Keratinocyte (primary cell): ENCODE measurements around the gene MAOA. TPM values are rescaled to one million over a fixed set of nuclear protein-coding genes. Genes with fewer than 3 reads are reported as not detected.

Experiments used
- DNase-seq: peaks from one replicate; pipeline ENCODE4 v3.0.0-alpha.2; 2011; ENCODE audit warnings: low read depth, missing footprints, low spot score
- FAIRE-seq: peaks from 2 replicates; lab custom pipeline; 2011; peaks lifted over from hg19 to GRCh38; lab: Jason Lieb, UNC
- H2AFZ ChIP-seq: 2 replicates; pipeline ENCODE4 v1.6.0; 2012; ENCODE audit warnings: low read length, control low read depth, inconsistent platforms; ENCODE audit not compliant: control insufficient read depth
- H3K27ac ChIP-seq: 2 replicates; pipeline ENCODE4 v1.5.1; 2011; ENCODE audit warnings: low read length; ENCODE audit not compliant: control insufficient read depth, insufficient read depth
- H3K27me3 ChIP-seq: 3 replicates; pipeline ENCODE4 v1.6.0; 2011; ENCODE audit warnings: low read length; ENCODE audit not compliant: control insufficient read depth, insufficient read depth; ENCODE audit errors: extremely low read depth
- H3K36me3 ChIP-seq, 2 experiments: 2 replicates in 1 of 2; 3 replicates in 1 of 2; pipeline ENCODE4 v1.5.1; 2011; ENCODE audit warnings: low read length in 2 of 2, mild to moderate bottlenecking in 1 of 2; ENCODE audit not compliant: control insufficient read depth in 2 of 2, insufficient read depth in 2 of 2; ENCODE audit errors: extremely low read depth in 1 of 2
- H3K4me1 ChIP-seq: 3 replicates; pipeline ENCODE4 v1.5.1; 2011; ENCODE audit warnings: low read length; ENCODE audit not compliant: control insufficient read depth, insufficient read depth; ENCODE audit errors: extremely low read depth
- H3K4me2 ChIP-seq: 3 replicates; pipeline ENCODE4 v1.6.0; 2011; ENCODE audit warnings: low read depth, low read length; ENCODE audit not compliant: control insufficient read depth, insufficient read depth; ENCODE audit errors: extremely low read depth
- H3K4me3 ChIP-seq, 3 experiments: fragments of 200-600 bp in 1 of 3; sonication (generic) in 1 of 3; 2 replicates in 2 of 3; 3 replicates in 1 of 3; pipeline ENCODE4 v1.5.1; 2011 to 2016; ENCODE audit warnings: low read length in 3 of 3, mild to moderate bottlenecking in 3 of 3, control low read depth in 2 of 3, inconsistent platforms in 1 of 3, low read depth in 1 of 3, mixed read lengths in 1 of 3, mixed run types in 1 of 3, moderate library complexity in 1 of 3; ENCODE audit not compliant: control insufficient read depth in 2 of 3, insufficient read depth in 2 of 3; ENCODE audit errors: extremely low read depth in 1 of 3
- H3K79me2 ChIP-seq: 2 replicates; pipeline ENCODE4 v1.6.0; 2012; ENCODE audit warnings: low read length; ENCODE audit not compliant: control insufficient read depth, insufficient read depth
- H3K9ac ChIP-seq: 3 replicates; pipeline ENCODE4 v1.6.0; 2011; ENCODE audit warnings: low read length; ENCODE audit not compliant: control insufficient read depth, insufficient read depth; ENCODE audit errors: extremely low read depth
- H3K9me1 ChIP-seq: 3 replicates; pipeline ENCODE4 v1.6.0; 2011; ENCODE audit warnings: low read length; ENCODE audit not compliant: control insufficient read depth, insufficient read depth; ENCODE audit errors: extremely low read depth
- H3K9me3 ChIP-seq: 2 replicates; pipeline ENCODE4 v1.5.1; 2012; ENCODE audit warnings: low read depth, low read length; ENCODE audit not compliant: control insufficient read depth
- H4K20me1 ChIP-seq: 3 replicates; pipeline ENCODE4 v1.6.0; 2011; ENCODE audit warnings: low read length; ENCODE audit not compliant: control insufficient read depth, insufficient read depth; ENCODE audit errors: extremely low read depth
- CTCF ChIP-seq, 3 experiments: IDR thresholded peaks in 1 of 3; conservative IDR thresholded peaks in 1 of 3; optimal IDR thresholded peaks in 1 of 3; 2 replicates in 2 of 3; 3 replicates in 1 of 3; pipeline versions ENCODE3 to v1.5.1; 2011; ENCODE audit warnings: low read length in 3 of 3, mild to moderate bottlenecking in 3 of 3, moderate library complexity in 2 of 3, control low read depth in 1 of 3, inconsistent platforms in 1 of 3; ENCODE audit not compliant: insufficient read depth in 2 of 3; ENCODE audit errors: extremely low read depth in 1 of 3
- EZH2 ChIP-seq: IDR thresholded peaks from one replicate; pipeline ENCODE4 v1.6.1; 2012; ENCODE audit warnings: inconsistent platforms, mild to moderate bottlenecking, low read length, moderate library complexity
- dilution Hi-C: fragments of 300-500 bp; cut with MboI; formaldehyde crosslinking; loops from one replicate; pipeline ENCODE4 v1.7.0; 2020; ENCODE audit warnings: low sequenced_read_pairs; ENCODE audit not compliant: extremely low pct_ligation_motif_present
- polyA plus RNA-seq, 5 experiments: library from polyadenylated mRNA; depleted of rRNA in 3 of 5; stranded (reverse) in 3 of 5; stranded (forward) in 1 of 5; unstranded in 1 of 5; fragments of >200 nt; gene quantifications; 1 replicate in 1 of 5; 2 replicates in 3 of 5; 3 replicates in 1 of 5; pipeline versions ENCODE4 v1.2.1 to v1.2.3, GENCODE V29; 2011 to 2012; ENCODE audit warnings: missing spikeins in 2 of 5, low read depth in 1 of 5, low replicate concordance in 1 of 5

Gene MAOA
- polyA plus RNA-seq, 1 donor (not counting 4 experiments of a cell fraction or from before 2014, with no cell fraction given) = 69.7 TPM

GRCh38 chrX:43676971-43677572 is 21.0 kb downstream of the MAOA start:
- Histone ChIP-seq H2AFZ (no peak overlapping the region), H3K4me2 (no peak overlapping the region), H4K20me1 (no peaks in the 10 kb centered on the region), H3K27me3 (no peaks in the 10 kb centered on the region), H3K36me3 (no peaks in the 10 kb centered on the region), H3K4me3 (no peak overlapping the region), H3K9me1 (no peaks in the 10 kb centered on the region), H3K4me1 (peaks cover 7% of the 10 kb centered on the region), H3K9me3 (no peaks in the 10 kb centered on the region), H3K9ac (no peak overlapping the region), H3K27ac (no peak overlapping the region), H3K79me2 (peaks cover 4% of the 10 kb centered on the region)
- no peak for FAIRE-seq
- DNase-seq = no peak
- dilution Hi-C loops = no loop called here
- no peak for TF ChIP-seq CTCF (optimal IDR thresholded peaks at IDR 0.05 in 1 of 3, IDR thresholded peaks at IDR 0.05 in 1 of 3, conservative IDR thresholded peaks at IDR 0.05 in 1 of 3; ENCODE audit: extremely low read depth in 1 of 3, insufficient read depth in 2 of 3, low read length in 3 of 3)
- no peak for TF ChIP-seq EZH2

- peaks cover 4% of the 10 kb centered on the region for H3K79me2 ChIP-seq
- H3K9me3 ChIP-seq = no peaks in the 10 kb centered on the region
- no peaks in the 10 kb centered on the region for H3K9me1 ChIP-seq
- TF ChIP-seq CTCF (optimal IDR thresholded peaks at IDR 0.05 in 1 of 3, IDR thresholded peaks at IDR 0.05 in 1 of 3, conservative IDR thresholded peaks at IDR 0.05 in 1 of 3; ENCODE audit: extremely low read depth in 1 of 3, insufficient read depth in 2 of 3, low read length in 3 of 3) = no peak
- TF ChIP-seq EZH2 = no peak
- no peak for FAIRE-seq
- no peak overlapping the region for H3K27ac ChIP-seq
- H2AFZ ChIP-seq = no peak overlapping the region
- H3K9ac ChIP-seq = no peak overlapping the region
- no peaks in the 10 kb centered on the region for H3K36me3 ChIP-seq
- H4K20me1 ChIP-seq = no peaks in the 10 kb centered on the region
- dilution Hi-C loops = no loop called here
- H3K4me3 ChIP-seq = no peak overlapping the region
- peaks cover 10% of the 10 kb centered on the region for H3K4me1 ChIP-seq
- no peak overlapping the region for H3K4me2 ChIP-seq
- DNase-seq = no peak
- H3K27me3 ChIP-seq = no peaks in the 10 kb centered on the region
These were observed 21.9 kb downstream of the MAOA start for GRCh38 chrX:43677993-43678392.
